Activated effector memory CD4-positive, alpha-beta T cell treated with Interleukin-2 at 50 U/mL for 16 hours (primary cell): Measurements from ENCODE around the gene TMEM247.

Experiments used
- DNase-seq: peaks from one replicate; pipeline ENCODE4 v3.0.0-alpha.2; 2020

The TMEM247 gene

DNA sequence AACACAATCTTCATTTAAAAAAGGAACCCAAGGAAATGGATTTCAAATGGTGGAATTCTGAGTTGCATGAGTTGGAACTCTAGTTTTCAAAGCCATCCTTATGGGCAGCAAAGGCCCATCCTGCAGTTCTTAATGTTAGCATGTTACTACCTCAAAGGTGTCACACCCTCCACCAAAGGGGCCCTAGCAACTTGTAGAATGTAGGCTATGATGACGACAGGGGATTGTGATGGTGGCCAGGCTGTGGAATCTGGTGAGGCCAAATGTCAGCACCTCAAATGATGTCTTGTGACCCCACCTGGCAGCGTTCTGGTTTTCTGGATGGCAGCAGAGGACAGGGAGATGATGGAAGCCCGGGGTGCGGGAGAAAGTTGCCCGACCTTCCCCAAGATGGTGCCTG, at the start of gene TMEM247:
TMEM247 (plus strand) TSS at position 301 of the 400 bp plus-strand sequence.
- no peak for DNase-seq

DNA sequence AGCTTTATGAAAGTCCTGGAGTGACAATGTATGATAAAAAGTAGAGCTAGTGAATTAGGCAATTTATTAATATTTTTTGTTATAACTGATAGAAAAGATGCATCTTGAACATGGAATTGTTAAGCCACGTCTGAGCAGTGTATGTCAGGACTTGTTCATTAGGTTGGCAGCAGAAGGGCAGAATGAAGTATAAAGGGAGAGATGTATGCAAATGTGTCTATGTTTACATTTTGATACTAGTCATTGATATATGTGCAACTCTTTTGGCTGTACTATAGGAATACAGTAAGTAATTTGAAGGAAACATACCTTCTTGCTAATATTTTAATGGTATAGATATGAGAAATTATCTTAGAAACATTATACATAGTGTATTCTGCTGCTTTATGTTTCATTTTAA, 49.0 kb upstream of the TMEM247 start:
- DNase-seq, result no peak

DNA sequence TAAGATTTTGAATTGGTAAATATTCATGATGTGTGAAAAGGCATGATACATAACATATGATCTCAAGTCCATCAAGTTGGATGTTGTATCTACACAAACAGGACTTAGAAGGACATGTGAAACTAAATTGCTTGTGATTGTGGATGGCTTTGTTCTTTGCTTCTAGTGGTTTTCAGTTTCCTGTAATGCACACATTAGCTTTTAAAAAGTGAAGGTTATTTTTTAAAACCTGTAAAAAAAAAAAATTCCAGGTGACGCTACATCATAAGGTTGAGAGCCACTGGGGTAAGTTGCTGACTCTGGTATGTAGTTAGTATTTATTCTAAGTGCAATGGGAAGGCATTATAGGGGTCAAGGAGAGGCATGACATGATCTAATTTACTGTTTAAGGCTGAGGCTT, 48.4 kb upstream of the TMEM247 start:
- no peak for DNase-seq

DNA sequence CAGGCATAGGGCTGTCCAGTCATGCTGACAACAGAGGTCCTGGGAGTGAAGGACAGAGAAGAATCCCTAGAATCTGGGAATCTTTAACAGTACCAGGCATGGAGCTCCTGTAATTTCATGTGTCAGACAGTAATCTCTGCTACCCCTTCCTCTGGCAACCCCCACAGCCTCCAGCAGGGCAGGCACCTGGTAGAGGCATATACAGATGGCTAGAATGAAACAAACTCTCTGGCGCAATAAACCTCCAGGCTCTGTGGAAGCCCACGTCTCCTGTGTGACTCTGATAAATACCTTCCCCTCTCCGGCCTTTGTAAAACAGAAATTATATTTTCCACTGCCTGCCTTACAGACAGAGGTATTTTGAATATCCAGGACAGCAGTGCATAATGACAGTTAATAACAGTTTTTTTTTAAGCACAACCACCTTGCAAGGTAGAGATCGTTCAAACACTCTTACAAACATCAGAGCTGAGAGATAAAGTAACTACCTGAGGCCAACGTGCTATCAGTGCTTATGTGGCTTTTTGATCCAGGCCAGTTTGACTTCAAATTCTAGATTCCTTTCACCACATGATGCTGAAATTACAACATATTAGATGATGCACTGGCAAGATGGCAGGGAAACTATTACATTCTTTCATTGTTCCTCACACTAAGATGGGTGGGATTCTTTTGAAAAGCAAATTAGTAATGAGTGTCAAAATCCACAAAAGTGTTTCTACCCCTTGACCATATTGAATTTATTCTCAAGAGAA, 47.7 kb upstream of the TMEM247 start:
- DNase-seq, result no peak

DNA sequence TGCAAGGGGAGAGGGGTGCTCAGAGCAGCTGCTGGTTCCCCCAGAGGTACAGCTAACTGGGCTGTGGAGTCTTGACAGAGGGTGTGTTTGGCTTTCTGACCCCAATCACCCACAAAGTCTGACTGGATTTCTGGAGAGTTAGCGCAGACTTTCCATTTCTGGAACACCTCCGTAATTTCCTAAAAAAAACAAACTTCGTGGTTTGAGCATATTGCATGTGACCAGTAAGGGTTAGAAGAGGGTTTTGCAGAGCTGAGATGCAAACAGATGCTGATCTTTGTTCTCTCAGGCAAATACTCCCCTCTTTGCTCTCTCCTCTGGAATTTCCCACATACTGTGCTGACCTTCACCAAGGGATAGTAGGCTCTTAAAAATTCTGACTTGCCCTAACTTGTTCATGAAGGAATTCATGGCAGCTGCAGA, 44.5 kb upstream of the TMEM247 start:
- DNase-seq, result no peak

DNA sequence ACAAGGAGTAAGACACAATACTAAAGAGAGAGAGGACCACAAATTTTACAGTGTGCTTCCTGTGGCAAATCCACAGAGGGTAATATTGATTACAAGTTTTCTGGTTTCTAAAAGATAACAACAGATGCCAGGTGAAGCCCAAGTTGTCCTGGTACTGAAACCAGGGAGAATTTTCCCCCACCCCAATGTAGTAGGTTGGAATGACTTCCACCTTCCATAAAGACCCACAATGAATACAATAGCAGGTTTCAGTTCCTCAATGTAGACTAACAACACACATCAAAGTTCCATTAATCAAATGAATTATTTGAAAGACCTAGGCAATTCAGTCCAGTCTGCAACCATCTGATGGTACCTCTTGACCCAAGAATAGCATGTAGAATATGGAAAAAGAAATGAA, 44.0 kb upstream of the TMEM247 start:
- DNase-seq, result no peak

DNA sequence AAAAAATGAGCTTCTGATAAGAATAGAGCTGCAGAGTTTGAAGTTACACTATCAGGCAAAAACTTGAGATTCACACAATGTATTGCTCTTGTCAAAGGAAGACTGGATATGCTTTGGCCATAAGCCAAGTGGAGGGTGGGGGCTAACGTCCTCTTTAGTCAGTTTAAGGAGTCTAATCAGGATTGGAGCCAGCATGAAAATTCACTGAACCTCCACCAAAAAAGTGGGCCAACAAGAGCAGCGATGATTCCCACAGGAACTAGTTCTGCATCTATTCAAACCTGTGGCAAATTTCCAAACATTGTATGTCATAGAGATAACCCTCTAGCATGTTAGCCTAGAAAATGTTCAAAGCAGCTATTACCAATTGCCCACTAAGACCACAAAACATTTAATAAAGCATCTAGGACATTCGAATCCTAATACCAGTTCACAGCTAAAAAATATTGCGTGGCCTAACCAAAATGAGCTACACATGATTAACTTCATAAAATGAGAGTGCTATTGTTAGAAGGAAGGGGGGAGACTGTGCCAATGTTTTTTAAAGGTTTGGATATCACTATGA, 43.5 kb upstream of the TMEM247 start:
- no peak for DNase-seq

DNA sequence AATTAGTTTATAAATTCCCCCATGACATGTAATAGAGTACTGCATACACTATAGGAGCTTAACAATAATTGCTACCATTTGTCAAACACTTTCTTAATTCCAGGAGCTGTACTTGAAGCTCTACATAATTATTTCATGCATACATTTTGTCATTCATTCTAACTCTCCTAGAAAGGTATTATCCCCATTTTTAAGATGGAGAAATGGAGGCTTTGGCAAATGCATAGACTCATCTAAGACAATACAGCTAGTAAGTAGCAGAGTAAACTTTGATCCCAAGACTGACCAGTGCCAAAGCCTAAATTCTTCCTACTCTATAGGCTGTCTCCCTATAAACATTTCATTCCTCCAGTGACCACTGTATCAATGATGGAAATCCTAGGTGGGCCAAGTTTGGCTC, 42.6 kb upstream of the TMEM247 start:
- no peak for DNase-seq

DNA sequence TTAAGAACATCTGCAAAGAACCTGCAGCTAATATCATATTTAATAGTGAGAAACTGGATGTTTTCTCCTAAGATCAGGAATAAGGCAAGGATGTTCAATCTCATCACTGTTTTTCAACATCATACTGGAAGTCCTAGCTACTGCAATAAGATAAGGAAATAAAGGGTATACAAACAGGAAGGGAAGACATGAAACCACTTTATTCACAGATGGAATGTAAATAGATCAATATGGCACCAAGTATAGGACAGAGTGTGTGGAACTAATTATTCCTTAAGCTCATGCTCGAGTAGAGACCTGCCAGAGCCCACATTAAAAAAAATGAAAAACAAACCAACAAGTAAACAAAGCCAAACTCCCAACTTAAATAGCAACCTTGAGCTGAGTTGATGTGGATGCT, 41.3 kb upstream of the TMEM247 start:
- DNase-seq, result no peak

DNA sequence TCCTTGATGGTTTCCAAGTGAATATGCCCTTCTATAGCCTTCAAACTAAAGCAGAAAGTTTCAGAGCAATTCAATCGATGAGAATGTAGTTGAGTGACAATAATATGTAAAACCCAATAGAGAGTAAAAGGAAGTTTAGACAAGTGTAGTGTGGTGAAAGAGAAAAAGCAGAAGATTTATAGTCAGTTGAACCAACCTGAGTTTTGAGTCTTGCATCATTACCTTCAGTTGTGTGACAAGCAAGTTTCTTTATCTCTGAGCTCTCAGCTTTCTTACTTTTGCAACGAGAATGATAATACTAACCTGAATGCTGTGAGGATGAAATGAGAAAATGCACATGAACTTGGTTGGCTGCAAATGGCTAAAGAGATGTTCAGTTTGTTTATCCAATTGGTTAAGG, 40.6 kb upstream of the TMEM247 start:
- DNase-seq, result no peak

DNA sequence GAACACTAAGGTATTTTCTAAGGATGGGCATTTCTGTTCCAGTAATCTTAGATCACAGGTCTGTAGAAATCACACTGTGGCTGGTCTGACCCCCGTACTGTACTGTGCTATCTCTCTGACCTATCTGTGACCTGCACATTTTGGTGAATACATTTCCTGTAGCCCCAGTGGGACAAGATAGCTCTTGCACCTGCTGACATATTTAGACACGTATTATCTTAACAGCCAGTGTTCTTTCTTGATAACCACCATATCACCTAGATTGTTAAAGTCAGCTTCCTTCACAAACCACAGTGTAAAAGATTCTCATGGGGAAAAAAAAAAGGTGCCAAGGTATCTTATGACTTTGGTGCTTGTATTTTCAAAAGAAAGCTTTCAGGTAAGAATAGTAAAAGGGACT, 39.8 kb upstream of the TMEM247 start:
- DNase-seq, result no peak

DNA sequence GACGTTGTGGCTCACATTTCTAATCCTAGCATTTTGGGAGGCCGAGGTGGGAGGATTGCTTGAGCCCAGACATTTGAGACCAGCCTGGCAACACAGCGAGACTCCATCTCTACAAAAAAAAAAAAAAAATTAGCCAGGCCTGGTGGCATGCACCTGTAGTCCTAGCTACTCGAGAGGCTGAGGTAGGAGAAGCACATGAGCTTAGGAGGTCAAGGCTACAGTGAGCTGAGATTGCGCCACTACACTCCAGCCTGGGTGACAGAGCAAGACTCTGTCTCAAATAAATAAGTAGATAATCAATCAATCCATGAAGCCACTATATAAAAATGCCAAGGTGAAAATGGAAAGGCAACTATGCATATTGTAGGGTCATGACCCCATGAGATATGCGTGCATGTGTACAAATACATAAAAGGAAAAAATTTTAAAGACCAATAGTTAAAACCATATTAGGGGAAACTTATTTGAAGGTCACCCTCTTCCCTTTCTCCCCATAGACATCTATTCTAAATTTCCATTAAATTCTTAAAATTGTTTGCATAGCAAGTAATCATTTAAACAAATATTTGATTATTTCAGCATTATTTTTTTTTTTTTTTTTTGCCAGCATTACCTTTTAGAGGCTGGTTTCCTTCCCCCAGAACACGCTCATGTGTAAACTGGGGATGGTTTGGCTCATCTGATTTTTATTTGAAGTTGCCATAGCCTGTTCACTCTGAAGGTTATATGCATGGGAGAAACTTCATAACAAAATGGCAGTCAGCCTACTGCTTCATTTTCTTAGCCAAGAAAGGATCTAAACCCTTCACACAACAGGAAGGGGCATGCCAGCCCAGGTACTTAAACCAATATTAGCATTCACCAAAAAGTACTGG, 37.3 kb upstream of the TMEM247 start:
- DNase-seq, result no peak

DNA sequence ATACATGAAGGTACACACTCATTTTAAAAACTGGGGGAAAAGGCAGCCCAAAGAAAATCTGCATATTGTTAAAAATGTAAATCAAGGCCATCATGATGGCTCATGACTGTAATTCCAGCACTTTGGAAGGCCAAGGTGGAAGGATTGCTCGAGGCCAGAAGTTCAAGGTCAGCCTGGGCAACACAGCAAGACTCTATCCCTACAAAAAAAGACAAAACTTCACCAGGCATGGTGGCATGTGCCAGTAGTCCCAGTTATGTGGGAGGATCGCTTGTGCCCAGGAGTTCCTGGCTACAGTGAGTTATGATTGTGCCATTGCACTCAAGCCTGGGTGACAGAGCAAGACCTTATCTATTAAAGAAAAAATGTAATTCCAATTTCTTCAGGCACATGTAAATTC, 34.6 kb upstream of the TMEM247 start:
- DNase-seq, result no peak

DNA sequence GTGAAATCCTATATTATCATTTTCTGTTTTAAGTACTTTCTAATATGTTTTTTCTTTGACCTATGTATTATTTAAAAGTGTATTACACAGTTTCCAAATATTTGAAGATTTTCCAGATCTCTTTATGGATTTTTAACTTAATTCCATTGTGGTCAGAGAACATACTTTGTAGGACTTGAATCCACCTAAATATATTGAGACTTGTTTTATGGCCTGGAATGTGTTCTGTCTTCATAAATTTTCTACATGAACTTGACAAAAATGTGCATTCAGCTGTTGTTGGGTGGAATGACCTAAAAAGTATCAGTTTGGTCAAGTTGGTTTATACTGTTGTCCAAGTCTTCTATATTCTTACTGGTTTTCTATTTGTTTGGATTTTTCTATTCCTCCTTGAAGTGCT, 33.8 kb upstream of the TMEM247 start:
- DNase-seq, result no peak

DNA sequence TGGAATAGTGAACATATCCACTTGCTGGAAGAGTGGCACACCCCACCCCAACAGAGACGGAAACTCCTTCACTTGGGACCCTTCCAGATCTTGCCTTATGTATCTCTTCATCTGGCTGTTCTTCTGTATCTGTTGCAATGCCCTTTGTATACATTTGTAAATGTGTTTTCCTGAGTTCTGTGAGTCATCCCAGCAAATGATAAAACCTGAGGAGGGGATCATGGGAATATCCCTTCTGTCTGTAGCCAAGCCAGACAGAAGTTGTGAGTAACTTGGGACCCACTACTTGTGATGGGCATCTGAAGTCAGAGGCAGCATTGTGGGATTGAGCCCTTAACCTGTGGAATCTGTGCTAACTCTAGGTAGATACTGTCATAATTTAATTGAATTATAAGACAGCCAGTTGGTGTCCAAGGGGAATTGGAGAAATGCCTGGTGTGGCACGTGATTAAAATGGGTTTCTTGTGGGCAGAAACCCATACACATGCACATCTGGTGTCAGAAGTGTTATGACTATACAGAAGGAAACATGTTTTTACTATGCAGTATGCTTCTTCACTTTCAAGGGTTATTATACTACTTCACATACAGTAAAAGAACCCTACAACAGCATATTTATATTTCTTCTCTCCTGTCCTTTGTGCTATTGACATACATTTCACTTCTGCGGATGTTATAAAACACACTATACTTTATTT, 32.3 kb upstream of the TMEM247 start:
- DNase-seq, result no peak

DNA sequence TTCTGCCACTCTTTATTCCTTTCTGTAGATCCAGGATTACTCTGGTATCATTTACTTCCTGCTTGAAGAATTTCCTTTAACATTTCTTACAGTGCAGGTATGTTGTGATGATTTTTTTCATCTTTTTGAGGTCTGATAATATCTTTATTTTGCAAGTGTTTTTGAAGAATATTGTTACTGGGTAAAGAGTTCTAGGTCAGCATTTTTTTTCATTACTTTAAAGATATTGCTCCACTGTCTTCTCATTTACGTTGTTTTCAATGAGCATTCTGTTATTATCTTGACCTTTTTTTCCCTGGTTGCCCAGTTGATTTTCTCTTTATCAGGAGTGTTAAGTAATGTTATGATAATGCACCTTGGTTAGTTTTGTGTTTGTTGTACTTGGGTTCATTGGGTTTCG, 31.7 kb upstream of the TMEM247 start:
- no peak for DNase-seq

DNA sequence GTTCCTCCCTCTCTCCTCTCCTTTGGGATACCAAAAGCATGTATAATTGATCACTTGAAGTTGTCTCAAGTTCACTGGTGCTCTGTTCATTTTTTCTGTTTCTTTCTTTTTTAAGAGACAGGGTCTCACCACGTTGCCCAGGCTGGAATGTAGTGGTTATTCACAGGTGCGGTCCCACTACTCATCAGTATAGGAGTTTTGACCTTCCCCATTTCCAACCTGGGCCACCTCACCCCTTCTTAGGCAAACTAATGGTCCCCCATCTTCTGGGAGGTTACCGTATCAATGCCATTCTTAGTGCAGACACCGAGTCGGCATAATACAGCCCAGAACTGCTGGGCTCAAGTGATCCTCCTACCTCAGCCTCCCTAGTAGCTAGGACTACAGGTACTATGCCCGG, 31.3 kb upstream of the TMEM247 start:
- no peak for DNase-seq

DNA sequence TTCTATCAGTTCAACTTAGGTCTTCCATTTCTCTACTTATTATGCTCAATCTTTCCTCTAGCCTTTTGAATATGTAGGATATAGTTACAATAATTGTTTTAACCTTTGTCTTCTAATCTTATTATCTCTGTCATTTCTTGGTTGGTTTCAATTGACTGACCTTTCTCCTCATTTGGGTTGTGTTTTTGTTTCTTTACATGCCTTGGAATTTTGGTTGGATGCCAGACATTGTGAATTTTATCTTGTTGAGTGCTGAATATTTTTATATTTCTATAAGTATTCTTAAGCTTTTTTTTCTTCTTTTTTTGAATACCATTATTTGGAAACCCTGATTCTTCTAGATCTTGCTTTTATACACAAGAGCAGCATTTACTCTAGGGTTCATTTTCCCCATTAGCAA, 30.7 kb upstream of the TMEM247 start:
- no peak for DNase-seq

DNA sequence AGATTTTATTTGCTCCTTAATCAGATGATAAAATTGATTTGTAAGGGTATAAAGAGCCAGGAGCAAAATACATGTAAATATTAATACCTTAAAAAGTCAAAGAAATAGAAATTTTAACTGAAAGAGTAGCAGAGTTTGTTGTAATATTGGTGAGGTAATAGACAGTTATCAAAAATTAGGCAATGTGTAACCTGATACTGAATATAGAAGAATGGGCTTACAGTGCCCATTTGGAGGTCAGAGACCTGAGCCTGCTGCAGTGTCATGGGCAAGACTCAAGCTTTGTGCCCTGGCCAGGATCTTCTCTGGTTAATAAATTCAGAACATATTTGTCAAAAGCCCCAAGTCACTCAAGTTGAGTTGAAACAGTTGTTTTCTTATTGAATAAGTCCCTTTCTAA, 29.7 kb upstream of the TMEM247 start:
- no peak for DNase-seq

DNA sequence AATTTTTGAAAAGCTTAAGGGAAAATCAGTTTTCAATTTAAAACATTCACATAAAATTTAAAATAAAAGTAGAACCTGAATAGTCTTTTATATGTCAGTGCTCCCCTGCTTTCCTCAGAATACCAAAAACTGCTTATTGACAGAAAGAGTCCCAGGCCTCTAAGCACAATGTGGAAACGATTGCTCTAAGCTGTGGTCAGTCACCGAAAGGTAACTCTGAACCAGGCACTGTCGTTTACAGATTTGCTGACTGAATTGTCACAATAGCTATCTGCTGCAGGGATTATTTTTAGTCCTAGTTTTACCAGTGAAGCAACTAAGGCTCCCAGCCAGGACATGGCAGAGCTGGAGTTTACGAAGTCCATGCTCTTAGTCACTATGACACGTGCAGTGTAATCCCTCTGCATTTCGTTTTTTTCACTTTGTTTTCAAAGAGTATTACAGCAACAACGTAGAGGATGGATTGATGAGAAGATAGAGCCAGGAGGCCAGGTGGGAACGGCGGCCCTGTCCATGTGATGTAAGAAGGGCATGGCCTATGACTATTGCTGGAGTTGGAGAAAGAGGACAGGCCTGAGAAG, 28.1 kb upstream of the TMEM247 start:
- no peak for DNase-seq

DNA sequence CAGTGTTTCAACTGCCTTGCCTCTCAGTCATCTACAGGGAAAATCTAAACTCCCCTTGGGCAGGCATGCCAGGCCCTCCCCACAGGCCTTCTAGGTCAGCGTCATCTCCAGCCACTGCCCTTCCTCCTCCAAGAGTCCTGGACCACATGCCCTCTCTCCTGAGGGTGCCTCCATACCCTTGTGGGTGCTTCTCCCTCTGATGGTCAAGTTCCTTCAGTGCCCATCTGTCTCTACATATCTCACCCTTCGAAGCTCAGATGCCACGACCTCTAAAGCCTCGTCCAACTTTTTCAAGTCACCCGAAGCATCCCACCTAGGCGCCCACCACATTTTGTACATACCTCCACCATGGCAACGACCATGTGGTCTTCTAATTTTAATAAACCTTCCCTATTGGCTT, 22.6 kb upstream of the TMEM247 start:
- DNase-seq, result no peak

DNA sequence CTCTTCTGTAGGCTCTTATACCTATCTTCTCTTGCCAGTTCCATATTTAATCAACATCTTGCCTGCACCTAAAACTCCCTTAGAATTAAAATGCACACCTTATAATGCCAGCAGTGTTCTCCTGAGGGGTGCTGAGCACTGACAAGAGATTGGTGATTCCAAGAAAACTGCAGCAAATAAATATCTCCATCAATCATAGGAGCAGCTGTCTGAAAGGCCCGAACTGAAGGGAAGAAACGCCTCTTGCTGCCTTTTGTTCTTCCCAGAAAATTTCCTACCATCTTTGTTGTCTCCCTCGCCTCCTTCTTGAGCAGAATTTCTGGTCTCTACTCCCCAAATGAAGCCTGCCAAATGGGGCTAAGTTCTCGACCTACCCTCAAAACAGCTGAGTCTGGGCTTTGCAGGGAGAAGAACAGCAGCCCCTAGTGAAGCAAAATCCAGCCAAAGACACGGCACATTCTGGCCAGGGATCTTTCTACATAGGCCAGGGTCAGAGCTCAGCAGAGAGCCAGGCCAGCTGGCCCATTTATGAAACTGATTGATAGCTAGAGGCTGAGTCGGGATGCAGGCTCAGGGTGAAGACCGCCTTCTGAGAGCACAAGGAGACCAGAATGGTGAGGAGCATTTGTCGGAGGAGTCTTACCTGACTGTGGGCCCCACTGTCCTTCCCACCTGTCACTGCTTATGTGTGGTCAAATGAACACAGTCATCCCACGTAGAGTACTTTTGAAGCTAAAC, 20.4 kb upstream of the TMEM247 start:
- no peak for DNase-seq
